ENCODE measurements around the gene NISCH. TPM values are rescaled to one million over a fixed set of nuclear protein-coding genes. Genes with fewer than 3 reads are reported as not detected.

NISCH gene
- total and polyA plus RNA-seq, 2 experiments from 2014 or later = 18.4 to 76.4 TPM

DNA sequence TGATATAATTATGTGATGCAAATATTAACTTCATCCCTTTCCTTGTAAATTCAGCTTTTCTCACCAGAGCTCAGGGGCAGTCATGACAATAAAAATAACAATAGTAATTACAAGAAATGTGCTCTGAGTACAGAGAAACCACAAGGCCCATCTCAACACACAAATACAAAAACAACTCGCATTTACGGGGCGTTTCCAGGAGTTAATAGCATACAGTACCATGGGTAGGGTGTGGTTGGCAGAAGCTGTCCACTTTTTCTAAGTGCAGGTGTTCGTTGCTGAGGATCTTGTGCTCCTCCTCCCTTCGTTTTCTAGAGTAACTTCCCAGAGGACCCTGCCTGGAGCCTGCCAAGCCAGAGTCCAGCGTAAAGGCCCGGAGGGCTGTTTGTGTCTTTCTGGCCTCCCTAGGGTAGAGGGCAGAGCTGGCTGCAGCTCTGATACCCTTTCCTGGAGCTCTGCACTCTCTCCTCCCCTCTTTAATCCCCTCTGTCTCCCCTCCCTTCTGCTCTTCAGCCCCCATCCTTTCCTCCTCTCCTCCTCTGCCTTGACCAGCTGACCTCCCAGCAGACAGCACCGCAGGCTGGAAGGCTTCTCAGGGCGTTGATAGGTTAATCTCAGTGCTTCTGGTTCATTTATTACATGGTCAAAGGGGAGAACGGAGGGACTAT lies 21.9 kb upstream of the NISCH start:
- no peaks in the 10 kb centered on the region for H3K27me3 ChIP-seq (ENCODE audit: insufficient read depth)
- H3K79me2 ChIP-seq (replicated peaks; ENCODE audit: insufficient read depth) = no peaks in the 10 kb centered on the region
- Mint-ChIP-seq H3K9me3 (no peaks in the 10 kb centered on the region), H3K4me3 (no peak overlapping the region), H3K36me3 (ENCODE audit: low read depth) (no peaks in the 10 kb centered on the region; the same call in 2 of the 3 replicates), H3K4me1 (peaks cover 11% of the 10 kb centered on the region), H3K27ac (peak overlapping the region; percentile 18; the same call in 1 of the 2 replicates), H3K27me3 (ENCODE audit: insufficient read depth, low read depth, poor library complexity) (peaks cover 7% of the 10 kb centered on the region)
- no peak overlapping the region for H2AFZ ChIP-seq
- no peak overlapping the region for H3K4me3 ChIP-seq
- no peaks in the 10 kb centered on the region for H3K36me3 ChIP-seq (ENCODE audit: insufficient read depth)
- no peaks in the 10 kb centered on the region for H3K4me1 ChIP-seq (ENCODE audit: insufficient read depth)
- no peaks in the 10 kb centered on the region for H3F3A ChIP-seq (replicated peaks; ENCODE audit: low read depth)
- H4K20me1 ChIP-seq (replicated peaks; ENCODE audit: insufficient read depth) = no peaks in the 10 kb centered on the region
- ATAC-seq (no peak), DNase-seq (ENCODE audit: low spot score) (no peak)
- H3K4me2 ChIP-seq = no peak overlapping the region
- TF ChIP-seq, protein P1, sequence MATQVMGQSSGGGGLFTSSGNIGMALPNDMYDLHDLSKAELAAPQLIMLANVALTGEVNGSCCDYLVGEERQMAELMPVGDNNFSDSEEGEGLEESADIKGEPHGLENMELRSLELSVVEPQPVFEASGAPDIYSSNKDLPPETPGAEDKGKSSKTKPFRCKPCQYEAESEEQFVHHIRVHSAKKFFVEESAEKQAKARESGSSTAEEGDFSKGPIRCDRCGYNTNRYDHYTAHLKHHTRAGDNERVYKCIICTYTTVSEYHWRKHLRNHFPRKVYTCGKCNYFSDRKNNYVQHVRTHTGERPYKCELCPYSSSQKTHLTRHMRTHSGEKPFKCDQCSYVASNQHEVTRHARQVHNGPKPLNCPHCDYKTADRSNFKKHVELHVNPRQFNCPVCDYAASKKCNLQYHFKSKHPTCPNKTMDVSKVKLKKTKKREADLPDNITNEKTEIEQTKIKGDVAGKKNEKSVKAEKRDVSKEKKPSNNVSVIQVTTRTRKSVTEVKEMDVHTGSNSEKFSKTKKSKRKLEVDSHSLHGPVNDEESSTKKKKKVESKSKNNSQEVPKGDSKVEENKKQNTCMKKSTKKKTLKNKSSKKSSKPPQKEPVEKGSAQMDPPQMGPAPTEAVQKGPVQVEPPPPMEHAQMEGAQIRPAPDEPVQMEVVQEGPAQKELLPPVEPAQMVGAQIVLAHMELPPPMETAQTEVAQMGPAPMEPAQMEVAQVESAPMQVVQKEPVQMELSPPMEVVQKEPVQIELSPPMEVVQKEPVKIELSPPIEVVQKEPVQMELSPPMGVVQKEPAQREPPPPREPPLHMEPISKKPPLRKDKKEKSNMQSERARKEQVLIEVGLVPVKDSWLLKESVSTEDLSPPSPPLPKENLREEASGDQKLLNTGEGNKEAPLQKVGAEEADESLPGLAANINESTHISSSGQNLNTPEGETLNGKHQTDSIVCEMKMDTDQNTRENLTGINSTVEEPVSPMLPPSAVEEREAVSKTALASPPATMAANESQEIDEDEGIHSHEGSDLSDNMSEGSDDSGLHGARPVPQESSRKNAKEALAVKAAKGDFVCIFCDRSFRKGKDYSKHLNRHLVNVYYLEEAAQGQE (IDR thresholded peaks at IDR 0.05; ENCODE audit: unreplicated experiment) = no peak
- no peak for TF ChIP-seq ZNF331 (CRISPR knock-in tag; IDR thresholded peaks at IDR 0.05; ENCODE audit: low read depth)
- no peak overlapping the region for H3K27ac ChIP-seq (ENCODE audit: low read depth)
- H3K9me2 ChIP-seq (ENCODE audit: insufficient read depth) = no peaks in the 10 kb centered on the region

GRCh38 chr3:52433996-52434479 lies 21.4 kb upstream of the NISCH start:
- Histone ChIP-seq H3K79me2 (replicated peaks; ENCODE audit: insufficient read depth) (no peaks in the 10 kb centered on the region), H3K4me3 (no peak overlapping the region), H3F3A (replicated peaks; ENCODE audit: low read depth) (no peaks in the 10 kb centered on the region), H3K36me3 (ENCODE audit: insufficient read depth) (no peaks in the 10 kb centered on the region), H3K4me2 (no peak overlapping the region), H3K27me3 (ENCODE audit: insufficient read depth) (no peaks in the 10 kb centered on the region), H2AFZ (no peak overlapping the region), H3K9me2 (ENCODE audit: insufficient read depth) (no peaks in the 10 kb centered on the region), H3K4me1 (ENCODE audit: insufficient read depth) (no peaks in the 10 kb centered on the region), H4K20me1 (replicated peaks; ENCODE audit: insufficient read depth) (no peaks in the 10 kb centered on the region), H3K27ac (ENCODE audit: low read depth) (no peak overlapping the region)
- ATAC-seq (no peak), DNase-seq (ENCODE audit: low spot score) (no peak)
- Mint-ChIP-seq H3K4me1 (peaks cover 11% of the 10 kb centered on the region), H3K9me3 (no peaks in the 10 kb centered on the region), H3K27ac (peak overlapping the region; percentile 18; the same call in 1 of the 2 replicates), H3K27me3 (ENCODE audit: insufficient read depth, low read depth, poor library complexity) (peaks cover 7% of the 10 kb centered on the region), H3K4me3 (no peak overlapping the region), H3K36me3 (ENCODE audit: low read depth) (no peaks in the 10 kb centered on the region; the same call in 2 of the 3 replicates)
- TF ChIP-seq CTCF (conservative IDR thresholded peaks at IDR 0.05; ENCODE audit: low read depth in 2 of 2) (no peak), ETS1 (IDR thresholded peaks at IDR 0.05) (no peak), ZNF462 (CRISPR knock-in tag; IDR thresholded peaks at IDR 0.05) (no peak), POLR2AphosphoS5 (IDR thresholded peaks at IDR 0.05; ENCODE audit: low read depth) (no peak), ZNF114 (CRISPR knock-in tag; IDR thresholded peaks at IDR 0.05) (no peak)

Measured in GM23338 (cell line).